ENCODE measurements around the gene DGCR8.

DGCR8 gene

GRCh38 chr22:20137671-20138416 lies 57.8 kb downstream of the DGCR8 start:
- TF ChIP-seq, protein P1, sequence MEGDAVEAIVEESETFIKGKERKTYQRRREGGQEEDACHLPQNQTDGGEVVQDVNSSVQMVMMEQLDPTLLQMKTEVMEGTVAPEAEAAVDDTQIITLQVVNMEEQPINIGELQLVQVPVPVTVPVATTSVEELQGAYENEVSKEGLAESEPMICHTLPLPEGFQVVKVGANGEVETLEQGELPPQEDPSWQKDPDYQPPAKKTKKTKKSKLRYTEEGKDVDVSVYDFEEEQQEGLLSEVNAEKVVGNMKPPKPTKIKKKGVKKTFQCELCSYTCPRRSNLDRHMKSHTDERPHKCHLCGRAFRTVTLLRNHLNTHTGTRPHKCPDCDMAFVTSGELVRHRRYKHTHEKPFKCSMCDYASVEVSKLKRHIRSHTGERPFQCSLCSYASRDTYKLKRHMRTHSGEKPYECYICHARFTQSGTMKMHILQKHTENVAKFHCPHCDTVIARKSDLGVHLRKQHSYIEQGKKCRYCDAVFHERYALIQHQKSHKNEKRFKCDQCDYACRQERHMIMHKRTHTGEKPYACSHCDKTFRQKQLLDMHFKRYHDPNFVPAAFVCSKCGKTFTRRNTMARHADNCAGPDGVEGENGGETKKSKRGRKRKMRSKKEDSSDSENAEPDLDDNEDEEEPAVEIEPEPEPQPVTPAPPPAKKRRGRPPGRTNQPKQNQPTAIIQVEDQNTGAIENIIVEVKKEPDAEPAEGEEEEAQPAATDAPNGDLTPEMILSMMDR (IDR thresholded peaks at IDR 0.05; ENCODE audit: control insufficient read depth, extremely low read depth, insufficient read depth) = no peak
- no peak overlapping the region for H3K4me3 ChIP-seq (ENCODE audit: low read depth, low read length)
- DNase-seq (ENCODE audit: low read depth) = no peak

DNA sequence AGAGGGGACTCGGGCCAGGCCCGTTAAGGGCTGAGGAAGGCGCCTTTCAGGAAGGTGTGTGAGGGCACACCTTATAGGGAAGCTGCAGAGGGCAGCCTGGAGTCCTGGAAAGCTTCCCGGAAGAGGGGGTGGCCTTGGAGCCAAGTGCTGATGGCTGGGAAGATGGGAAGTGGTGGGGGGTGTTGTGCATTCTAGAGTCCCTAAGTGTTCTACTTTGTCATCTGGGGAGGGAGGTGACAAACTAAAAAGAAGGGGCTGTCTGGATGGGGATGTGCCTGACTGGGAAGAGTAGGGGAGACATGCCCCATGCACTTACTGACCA lies 58.3 kb downstream of the DGCR8 start:
- DNase-seq (ENCODE audit: low read depth) = no peak
- TF ChIP-seq, protein P1 (IDR thresholded peaks at IDR 0.05; ENCODE audit: control insufficient read depth, extremely low read depth, insufficient read depth) = peak; percentile 27; the same call in 1 of the 2 replicates
- H3K4me3 ChIP-seq (ENCODE audit: low read depth, low read length) = no peak overlapping the region

- H3K4me3 ChIP-seq (ENCODE audit: low read depth, low read length) = no peak overlapping the region
- DNase-seq (ENCODE audit: low read depth) = no peak
- TF ChIP-seq, protein P1 (IDR thresholded peaks at IDR 0.05; ENCODE audit: control insufficient read depth, extremely low read depth, insufficient read depth) = no peak
Observed at GRCh38 chr22:20138868-20139267, 58.8 kb downstream of the DGCR8 start.

- H3K4me3 ChIP-seq (ENCODE audit: low read depth, low read length) = no peak overlapping the region
- no peak for DNase-seq (ENCODE audit: low read depth)
- TF ChIP-seq, protein P1 (IDR thresholded peaks at IDR 0.05; ENCODE audit: control insufficient read depth, extremely low read depth, insufficient read depth) = no peak
Observed at GRCh38 chr22:20139391-20140106, 59.5 kb downstream of the DGCR8 start.

GRCh38 chr22:20140107-20140445 lies 60.0 kb downstream of the DGCR8 start:
- no peak for DNase-seq (ENCODE audit: low read depth)
- no peak overlapping the region for H3K4me3 ChIP-seq (ENCODE audit: low read depth, low read length)
- TF ChIP-seq, protein P1 (IDR thresholded peaks at IDR 0.05; ENCODE audit: control insufficient read depth, extremely low read depth, insufficient read depth) = no peak

- DNase-seq (ENCODE audit: low read depth) = no peak
- TF ChIP-seq, protein P1 (IDR thresholded peaks at IDR 0.05; ENCODE audit: control insufficient read depth, extremely low read depth, insufficient read depth) = no peak
- no peak overlapping the region for H3K4me3 ChIP-seq (ENCODE audit: low read depth, low read length)
Observed at GRCh38 chr22:20140521-20140964, 60.5 kb downstream of the DGCR8 start.

Measured in LNCaP clone FGC (cell line).